DMS53 treated with DMSO at 0.1 percent for 48 hours (cell line): ENCODE data around the gene NLRP9.

Experiments used
- DNase-seq: peaks from one replicate; lab custom pipeline; 2025; ENCODE audit not compliant: unreplicated experiment; lab: John Stamatoyannopoulos, UW

Gene NLRP9

DNA sequence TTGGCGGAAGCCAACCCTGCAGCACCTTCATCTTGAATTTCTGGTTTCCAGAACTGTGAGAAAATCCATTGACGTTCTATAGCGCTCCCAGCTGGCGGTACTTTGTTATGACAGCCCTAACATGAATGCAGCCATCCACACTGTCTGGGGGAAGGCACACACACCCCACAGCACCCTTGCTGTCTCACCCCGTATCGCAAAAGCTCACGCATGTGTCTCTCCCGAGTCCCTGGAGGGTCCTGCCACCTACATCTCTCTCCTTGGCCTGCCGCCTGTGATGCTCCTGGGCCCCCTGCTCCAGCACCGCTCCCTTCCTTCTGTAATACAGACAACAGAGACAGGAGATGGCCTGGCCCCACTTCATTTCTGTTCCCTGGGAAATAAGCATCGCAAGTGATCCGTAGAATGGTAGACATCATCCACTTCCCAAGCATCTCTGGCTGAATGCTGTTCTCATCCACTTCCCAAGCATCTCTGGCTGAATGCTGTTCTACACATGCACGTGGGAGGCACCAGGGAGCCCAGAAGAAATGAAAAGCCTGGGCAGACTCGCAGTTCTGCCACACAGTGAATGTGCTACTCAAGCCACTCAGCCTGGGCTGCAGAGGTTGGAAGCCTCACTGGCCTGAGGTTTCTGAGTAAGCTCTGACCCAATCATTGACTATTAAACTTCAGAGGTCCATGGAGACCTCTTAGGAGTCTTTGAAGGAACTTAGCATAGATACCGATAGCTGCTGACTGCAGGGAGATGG is 33.5 kb downstream of the NLRP9 start:
- no peak for DNase-seq

DNA sequence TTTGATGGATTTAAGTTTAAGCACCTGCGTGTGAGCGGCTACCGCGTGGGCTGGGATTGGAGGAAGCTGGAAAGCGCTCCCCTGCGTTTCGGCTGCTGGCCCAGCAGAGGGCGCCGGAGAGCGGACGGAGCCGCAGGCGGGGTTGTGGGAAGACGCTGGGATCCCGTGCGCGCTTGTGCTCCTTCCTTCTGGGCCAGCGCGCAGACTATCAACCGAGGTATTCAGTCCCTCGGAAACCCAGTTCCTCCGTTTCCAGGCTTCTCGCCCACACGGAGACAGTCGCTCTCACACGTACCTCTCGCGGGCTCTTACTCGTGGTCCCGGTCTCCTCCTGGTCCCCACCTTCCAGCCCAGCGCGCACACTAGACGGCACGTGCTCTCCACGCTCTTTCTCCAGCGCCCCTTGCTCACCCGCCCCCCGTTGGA is 34.4 kb downstream of the NLRP9 start:
- no peak for DNase-seq

DNA sequence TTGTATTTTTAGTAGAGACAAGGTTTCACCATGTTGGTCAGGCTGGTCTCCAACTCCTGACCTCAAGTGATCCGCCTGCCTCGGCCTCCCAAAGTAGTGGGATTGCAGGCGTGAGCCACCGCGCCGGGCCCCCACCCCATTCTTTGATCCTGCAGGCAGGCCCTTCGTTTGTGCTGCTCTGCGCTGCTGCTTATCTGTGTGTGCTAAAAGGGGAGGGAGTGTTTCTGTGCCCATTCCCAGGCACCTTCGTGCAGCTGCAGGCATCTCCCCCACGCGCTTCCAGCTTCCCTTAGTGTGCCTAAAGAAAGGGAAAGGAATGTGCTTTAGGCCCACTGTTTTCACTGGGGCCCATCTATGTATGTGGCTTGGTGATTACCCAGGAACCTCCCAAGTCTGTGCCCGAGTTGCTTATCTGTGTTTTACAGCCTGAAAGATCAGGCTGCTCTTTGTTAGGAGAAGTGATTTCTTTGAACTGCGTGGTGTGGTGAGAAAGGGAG is 36.0 kb downstream of the NLRP9 start:
- DNase-seq: no peak

DNA sequence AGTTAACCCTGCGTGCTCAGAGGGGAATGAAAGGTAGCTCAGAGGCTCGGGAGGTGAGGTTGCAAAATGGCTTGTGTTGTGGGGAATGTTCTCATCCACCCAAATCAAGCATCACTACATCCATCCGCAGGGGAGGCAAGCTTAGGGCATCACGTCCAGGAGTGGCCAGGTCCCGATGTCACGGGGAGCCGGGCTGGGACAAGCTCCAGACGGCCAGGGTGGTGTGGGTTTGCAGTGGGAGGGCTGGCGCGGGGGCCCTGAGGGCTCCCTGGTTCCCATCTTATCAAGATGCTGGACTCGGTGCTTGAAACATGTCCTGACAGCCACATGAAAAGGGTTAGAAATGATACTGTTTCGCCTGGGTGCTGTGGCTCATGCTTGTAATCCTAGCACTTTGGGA is 37.4 kb downstream of the NLRP9 start:
- no peak for DNase-seq

DNA sequence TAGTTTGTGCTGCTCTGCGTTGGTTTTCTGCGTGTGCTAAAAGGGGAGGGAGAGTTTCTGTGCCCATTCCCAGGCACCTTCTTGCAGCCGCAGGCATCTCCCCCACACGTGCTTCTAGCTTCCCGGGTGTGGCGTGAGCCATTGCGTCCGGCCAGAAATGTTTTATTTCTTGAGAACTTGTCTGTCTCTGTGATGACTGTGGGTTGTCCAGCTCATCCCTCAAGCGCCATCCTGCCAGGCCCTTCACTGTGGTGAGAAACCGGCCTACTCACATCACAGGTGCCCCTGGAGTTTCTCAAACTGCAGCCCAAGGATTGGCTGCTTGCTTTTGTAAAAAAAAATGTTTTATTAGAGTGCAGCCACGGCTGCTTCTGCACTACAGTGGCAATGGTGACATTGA is 39.0 kb downstream of the NLRP9 start:
- DNase-seq: no peak

DNA sequence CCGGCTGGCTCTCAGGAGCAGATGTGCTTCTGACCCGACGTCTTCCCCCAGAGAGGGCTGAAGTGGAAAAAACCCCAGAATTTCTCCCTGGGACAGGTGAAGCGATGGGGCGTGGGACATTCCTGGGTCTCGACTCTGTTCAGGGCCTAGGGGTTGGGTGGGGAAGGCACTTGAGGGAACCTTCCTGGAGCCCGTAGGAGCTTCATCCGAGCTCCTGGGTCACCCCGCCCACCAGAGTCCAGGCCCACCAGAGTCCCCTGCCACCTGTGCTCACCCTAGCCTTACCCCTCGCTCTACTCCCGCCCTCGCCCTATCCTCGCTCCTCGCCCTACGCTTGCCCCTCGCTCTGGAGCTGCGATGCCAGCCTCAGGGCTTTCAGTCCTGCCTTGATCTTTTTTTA is 39.9 kb downstream of the NLRP9 start:
- DNase-seq: no peak

DNA sequence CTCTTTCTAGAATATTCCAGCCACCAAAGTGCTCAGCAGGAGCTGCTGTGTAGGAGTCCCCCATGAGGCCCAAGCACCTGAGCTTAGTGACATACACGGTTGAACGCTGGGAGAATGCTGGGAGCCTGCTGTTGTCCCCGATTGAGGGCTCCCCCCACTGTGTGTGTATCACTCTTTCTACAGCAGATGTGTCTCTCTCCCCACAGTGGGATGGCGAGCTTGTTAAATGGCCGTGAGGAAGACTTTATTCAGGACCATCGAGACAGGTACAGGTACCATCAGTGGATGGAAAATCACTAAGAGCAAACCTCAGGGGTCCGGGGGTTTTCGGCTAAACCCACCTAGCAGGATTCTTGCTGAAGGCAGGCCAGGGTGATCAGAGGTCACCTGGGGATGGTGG is 40.5 kb downstream of the NLRP9 start:
- DNase-seq: no peak

DNA sequence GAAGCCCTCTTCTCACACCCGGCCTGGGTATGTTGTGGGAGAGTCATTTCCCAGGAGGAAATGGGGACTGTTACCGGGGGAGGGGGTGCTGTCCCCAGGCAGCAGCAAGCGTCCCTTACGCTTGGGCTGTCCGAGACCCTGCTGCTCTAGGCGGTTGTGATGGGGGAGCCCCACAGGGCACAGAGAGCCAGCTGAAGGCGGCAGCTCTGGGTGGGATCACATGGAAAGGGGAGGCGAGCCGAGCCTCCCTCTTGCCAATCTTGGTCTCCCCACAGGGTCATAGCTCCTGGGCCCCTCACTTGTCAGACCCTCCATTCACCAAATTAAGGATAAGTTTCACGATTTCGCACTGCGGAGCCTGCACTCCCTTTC is 41.1 kb downstream of the NLRP9 start:
- no peak for DNase-seq

DNA sequence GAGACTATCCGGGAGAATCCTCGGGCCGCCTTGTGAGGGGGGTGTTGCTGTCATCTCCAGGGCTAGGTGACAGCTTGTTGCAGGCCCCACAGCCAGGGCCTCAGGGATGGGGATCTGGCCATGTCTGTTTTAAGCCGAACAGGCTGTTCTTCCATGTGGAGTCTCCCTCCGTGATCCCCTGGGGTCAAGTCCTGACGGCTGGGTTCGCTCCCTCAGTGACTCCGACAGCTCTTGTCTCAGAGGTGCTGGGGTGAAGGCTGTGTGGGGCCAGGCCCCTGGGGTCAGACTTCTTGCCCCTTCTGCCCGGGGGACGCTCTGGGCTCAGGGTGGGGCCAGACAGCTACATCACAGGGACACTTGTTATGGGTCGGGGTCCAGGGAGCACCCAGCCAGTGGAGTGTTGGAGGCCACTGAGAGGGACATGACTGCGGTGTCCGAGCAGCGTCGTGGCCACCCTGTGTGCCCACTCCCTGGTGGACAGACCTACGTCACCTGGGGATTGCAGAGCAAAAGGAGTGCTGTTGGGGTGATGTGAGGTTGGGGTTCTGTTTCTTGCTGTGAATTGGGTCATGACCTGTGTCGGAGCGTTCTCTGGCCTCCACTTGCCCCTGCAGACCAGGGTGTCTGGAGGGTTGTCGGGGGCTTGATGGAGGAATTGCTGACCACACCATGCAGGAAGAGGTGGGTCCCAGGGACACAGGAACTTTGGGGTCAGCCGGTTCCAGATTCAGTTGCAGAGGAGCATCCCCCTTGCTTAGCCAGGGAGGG is 41.7 kb downstream of the NLRP9 start:
- DNase-seq: no peak

DNA sequence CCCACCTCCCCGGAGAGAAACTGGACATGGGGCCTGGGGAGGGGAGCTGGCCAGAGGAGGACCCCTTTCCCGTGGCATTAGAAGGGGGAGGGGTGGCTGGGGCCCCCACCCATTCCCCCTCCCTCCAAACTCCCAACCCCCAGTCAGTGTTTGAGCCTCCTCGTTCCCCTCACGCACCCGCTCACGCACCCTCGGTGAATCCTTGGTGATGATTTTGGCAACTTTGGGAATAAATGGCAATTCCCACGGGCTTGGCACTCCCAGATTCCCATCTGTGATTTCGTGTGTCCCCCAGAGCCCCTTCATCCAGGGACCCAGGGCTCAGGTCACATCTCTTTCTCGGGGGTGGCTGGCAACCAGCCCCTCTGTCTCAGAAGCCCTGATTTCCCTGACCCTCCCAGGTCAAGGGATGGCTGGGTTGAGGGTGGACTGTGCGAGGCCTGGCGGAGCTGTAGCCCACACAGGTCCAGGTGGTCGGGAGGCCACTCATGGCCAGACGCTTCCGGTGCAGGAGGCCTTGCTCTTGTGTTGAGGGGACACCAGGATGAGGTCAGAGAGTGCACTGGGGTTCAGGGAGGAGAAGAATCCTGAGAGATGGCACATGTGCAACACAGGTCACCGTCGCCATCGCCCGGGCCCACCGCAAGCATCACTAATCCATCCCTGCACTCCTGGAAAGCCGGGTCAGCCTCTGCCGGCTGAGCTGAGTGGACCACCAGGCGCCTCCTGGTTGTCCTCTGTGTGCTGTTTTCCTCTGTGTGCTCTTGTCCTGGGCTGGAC is 42.5 kb downstream of the NLRP9 start:
- DNase-seq: no peak

DNA sequence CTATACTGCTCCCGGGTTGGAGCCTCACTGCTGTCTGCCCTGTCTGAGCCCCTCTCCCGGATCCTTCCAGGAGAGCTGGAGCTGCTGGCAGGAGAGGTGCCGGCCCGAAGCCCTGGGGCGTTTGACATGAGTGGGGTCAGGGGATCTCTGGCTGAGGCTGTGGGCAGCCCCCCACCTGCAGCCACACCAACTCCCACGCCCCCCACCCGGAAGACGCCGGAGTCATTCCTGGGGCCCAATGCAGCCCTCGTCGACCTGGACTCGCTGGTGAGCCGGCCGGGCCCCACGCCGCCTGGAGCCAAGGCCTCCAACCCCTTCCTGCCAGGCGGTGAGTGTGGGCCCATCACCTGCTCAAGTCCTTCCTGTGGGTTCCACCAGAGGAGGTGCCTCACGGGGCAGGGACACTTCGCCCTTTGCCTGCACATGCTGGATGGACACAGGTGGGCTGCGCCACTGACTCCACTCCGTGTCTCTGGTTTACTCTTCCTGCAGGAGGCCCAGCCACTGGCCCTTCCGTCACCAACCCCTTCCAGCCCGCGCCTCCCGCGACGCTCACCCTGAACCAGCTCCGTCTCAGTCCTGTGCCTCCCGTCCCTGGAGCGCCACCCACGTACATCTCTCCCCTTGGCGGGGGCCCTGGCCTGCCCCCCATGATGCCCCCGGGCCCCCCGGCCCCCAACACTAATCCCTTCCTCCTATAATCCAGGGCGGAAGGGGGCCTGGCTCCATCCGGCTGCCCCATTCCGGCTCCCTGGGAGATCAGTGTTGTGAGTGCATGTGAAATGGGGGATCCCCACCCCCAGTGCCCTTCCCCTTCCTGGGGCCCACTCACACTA is 43.3 kb downstream of the NLRP9 start:
- no peak for DNase-seq

DNA sequence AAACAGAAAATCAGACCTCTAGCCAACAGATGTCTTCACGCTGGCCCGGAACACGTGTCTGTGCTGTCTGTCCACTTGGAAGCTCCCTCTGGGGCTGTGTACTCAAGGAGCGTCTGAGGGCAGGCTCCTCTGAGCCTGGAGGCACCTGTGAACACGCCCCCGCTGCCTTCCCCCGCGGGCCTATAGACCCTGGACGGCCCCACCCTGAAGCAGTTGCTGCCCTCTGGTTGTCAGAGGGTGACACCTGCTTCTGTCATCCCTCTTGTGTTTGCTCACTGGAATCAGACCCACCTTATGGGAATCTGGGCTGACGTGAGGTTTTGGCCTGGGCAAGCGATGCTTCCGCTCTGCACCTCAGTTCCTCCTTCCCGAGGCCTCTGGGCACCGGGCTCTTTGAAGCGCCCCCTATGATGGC is 44.0 kb downstream of the NLRP9 start:
- no peak for DNase-seq

DNA sequence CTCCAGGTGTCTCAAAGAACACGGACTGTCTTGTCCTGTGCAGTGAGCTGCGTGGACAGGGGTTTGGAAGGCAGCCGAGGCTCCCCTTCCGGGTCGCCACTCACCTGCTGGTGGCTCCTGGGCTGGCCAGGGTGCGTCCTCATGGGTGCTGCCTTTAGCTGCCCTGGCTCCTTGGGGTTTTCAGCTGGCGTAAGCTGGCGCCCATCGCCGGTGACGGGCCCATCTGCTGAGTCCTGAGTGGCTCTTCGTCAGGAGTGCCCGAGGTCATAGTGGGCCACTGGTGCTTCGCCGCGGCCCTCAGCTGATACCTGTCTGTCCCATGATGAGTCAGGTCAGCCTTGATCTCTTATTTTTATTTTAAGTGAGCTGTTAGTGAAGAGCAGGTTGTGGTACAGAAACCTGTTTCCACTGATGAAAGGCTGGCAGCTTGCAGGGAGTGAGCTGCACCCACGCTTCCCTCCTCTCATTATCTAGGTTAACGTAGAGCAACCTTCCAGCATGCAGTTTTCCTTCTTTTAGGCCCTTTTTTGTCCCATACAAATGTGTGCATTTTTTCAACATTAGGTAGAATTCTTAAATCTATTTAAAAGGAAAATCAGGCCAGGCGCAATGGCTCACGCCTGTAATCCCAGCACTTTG is 44.7 kb downstream of the NLRP9 start:
- no peak for DNase-seq

DNA sequence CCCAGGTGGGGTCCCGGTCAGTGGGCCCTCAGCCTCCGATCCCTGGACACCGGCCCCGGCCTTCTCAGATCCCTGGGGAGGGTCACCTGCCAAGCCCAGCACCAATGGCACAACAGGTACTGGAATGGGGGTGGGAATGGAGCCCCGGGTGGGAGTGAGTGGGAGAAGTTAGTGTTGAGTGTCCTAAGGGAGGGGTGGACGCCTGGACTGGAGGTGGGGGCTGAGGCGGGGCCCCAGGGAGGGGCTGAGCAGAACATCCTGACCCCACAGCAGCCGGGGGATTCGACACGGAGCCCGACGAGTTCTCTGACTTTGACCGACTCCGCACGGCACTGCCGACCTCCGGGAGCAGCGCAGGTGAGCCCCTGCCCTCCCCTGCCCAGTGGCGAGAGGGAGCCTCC is 45.5 kb downstream of the NLRP9 start:
- DNase-seq: no peak

DNA sequence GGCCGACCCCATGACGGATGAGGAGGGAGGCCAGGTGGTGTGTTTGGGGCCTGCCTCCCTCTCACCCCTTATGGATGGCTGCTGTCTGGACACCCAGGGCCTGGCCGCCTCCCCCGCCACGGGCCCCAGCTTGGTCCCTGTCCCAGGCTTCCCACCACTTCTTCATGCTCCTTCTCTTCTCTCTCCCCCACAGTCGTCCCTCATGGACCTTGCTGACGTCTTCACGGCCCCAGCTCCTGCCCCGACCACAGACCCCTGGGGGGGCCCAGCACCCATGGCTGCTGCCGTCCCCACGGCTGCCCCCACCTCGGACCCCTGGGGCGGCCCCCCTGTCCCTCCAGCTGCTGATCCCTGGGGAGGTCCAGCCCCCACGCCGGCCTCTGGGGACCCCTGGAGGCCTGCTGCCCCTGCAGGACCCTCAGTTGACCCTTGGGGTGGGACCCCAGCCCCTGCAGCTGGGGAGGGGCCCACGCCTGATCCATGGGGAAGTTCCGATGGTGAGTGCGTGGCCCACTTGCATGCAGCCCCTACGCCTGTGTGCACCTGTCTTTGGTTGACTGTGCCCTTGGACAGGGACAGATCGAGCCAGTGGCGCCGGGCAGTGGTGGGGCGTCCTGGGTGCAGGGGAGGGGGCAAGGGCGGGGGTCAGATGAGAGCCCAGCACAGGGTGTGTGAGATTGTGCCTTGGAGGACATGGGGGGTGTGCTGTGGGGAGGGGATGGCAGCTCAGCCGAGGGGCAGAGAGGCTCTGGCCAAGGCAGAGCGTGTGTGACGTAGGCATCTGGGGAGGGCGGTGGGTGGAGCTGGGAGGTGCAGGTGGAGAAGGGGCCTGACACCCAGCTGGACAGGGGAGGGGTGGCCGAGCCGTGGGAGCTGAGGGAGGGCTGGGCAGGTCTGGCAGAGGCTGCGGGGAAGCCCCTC is 46.4 kb downstream of the NLRP9 start:
- no peak for DNase-seq

DNA sequence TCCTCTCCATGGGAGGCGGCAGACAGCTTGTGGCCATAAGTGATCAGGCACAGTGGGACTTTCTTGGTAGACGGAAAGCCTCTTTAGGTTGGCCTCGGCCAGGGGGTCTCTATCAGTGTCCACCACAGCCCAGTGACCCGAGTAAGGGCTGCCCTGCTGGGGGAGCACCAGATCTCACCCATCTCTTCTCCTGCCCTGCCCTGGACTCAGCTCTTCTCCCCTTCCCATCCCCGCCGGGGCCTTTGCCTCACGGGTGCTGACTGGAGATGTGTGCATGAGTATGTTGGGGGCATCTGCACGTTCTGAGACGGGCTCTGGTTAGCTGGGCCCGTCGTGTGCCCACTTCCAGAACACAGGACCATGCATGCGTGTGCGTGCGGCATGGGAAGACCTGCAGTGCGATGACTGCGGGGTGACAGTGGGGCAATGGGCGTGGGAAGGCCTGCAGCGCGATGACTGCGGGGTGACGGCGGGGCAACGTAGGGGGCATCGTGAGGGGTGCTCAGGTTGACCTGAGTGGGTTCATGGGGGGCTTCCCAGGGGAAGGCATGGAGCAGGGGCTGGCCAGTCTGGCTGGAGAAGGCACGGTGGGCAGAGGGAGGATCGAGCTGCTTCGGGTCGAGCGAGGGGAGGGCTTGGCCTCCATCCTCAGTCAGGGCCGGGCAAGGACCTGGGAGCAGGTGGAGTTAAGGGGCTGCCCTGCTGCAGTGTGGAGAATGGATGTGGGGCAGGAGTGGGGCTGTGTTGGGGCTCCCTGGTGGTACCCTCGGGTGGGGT is 47.2 kb downstream of the NLRP9 start:
- no peak for DNase-seq

DNA sequence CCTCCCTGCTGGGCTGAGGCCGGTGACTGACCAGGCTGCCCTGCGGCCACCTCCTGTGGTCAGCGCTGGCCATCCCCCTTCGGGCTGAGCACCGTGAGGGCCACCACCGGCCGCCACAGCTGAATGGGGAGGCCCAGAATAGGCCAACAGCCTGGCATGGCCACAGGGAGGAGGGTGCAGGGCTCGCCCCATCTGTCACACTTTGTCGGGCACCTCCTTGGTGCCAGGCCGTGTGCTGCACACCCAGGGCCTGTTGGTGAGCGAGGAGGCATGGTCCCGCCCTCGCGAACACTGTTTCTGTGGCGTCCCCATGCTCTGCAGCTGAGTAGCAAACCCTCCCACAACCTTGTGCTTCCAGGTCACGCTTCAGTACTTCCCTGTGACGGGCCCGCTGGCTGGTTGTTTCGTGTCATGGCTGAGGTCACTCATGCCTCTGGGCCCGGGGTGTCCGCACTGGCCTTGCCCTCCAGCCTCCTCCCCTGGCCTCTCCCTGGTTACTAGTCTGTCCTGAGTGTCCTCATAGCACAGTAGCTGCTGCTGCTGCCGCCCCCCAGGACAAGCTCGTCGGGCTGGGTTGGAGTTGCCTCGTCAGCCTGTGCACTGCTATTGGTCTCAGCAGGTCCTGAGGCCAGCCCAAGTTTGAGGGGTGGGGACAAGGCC is 48.0 kb downstream of the NLRP9 start:
- DNase-seq: no peak
